ENCODE results near the gene SLC13A3.

SLC13A3 gene

DNA sequence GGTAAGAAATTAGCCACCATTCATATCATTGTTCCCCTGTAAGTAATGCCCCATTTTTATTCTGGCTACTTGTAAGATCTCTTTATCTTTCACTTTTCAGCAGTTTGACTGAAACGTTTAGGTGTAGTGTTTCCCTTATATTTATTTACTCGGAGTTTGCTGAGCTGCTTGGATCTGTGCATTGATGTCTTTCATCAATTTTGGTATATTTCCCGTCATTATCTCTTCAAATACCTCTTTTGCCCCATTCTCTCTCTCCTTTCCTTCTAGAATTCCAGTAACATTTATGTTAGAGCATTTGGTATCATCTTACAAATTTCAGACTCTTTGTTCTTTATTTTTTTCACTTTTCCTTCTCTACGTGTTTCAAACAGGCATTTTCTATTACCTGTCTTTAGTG, 9.2 kb upstream of the SLC13A3 start:
- in situ Hi-C loops (cut with HindIII; ENCODE audit: low pct_unique_long_range_greater_than_20kb, low sequenced_read_pairs): no loop called here

DNA sequence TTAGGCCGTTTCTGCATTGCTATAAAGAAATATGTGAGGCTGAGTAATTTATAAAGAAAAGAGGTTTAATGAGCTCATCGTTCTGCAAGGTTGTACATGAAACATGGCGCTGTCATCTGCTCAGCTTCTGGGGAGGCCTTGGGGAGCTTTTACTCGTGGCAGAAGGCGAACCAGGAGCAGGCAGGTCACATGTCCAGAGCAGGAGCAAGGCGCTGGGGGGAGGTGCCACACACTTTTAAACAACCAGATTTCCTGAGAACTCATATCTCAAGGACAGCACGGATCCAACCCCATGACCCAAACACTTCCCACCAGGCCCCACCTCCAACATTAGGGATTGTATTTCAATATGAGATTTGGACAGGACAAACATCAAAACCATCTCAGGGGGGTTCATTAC, 6.4 kb upstream of the SLC13A3 start:
- in situ Hi-C loops (cut with HindIII; ENCODE audit: low pct_unique_long_range_greater_than_20kb, low sequenced_read_pairs): no loop called here
- DNase-seq (ENCODE audit: low read depth in 1 of 2, low spot score in 1 of 2): no peak
- TF ChIP-seq JUND (IDR thresholded peaks at IDR 0.05; ENCODE audit: low read depth): no peak

More for the DNA sequence above, 9.2 kb upstream of the SLC13A3 start:
- no peak for DNase-seq (ENCODE audit: low read depth in 1 of 2, low spot score in 1 of 2)
- TF ChIP-seq JUND (IDR thresholded peaks at IDR 0.05; ENCODE audit: low read depth): no peak

DNA sequence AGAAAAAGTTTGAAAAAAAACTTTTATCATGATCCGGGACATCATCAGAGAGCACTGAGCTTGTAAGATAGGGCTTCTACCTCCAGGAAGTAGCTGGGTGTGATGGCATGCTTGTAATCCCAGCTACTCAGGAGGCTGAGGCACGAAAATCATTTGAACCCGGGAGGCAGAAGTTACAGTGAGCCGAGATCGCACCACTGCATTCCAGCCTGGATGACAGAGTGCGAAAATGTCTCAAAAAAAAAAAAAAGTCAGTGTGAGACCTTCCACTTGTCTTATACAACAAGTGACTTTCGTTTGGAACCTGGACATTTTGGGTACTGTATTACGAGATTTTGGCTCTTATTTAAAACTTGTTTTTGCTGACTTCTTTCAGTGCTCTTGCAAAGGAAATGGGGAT, 5.9 kb upstream of the SLC13A3 start:
- in situ Hi-C loops (cut with HindIII; ENCODE audit: low pct_unique_long_range_greater_than_20kb, low sequenced_read_pairs): no loop called here

DNA sequence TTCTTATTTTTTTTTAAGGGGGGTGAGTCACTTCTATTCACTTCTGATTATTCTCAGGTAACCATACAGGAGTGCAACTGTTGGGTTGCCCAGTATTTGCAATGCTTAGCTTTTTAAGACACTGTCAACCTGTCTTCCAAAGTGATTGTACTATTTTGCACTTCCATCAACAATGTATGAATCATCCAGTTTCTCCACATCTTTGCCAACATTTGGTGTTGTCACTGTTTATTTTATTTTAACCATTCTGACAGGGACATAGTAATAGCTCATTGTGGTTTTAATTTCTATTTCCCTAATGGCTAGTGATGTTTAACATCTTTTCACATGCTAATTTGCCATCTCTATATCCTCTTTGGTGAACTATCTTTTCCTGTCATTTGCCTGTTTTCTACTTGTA, 1.4 kb upstream of the SLC13A3 start:
- TF ChIP-seq JUND (IDR thresholded peaks at IDR 0.05; ENCODE audit: low read depth): no peak
- in situ Hi-C loops (cut with HindIII; ENCODE audit: low pct_unique_long_range_greater_than_20kb, low sequenced_read_pairs): no loop called here
- no peak for DNase-seq (ENCODE audit: low read depth in 1 of 2, low spot score in 1 of 2)

More for the DNA sequence above, 5.9 kb upstream of the SLC13A3 start:
- no peak for DNase-seq (ENCODE audit: low read depth in 1 of 2, low spot score in 1 of 2)
- no peak for TF ChIP-seq JUND (IDR thresholded peaks at IDR 0.05; ENCODE audit: low read depth)

DNA sequence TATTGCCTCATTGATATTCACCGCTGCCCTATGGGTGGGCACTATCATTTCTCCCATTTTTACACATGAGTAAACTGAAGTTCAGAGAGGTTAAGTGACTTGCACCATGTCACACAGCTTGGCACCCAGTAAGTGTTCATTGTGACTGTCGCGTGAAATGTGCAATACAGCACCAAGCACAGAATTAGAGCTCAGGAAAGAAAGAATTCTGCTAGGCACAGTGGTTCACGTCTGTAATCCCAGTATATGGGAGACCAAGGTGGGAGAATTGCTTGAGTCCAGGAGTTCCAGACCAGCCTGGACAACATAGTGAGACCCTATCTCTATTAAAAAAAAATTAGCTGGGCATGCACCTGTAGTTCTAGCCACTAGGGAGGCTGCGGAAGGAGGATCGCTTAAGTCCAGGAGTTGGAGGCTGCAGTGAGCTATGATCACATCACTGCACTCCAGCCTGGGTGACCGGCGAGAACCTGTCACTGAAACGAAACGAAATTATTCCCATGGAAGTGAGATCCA, 626 bp downstream of the SLC13A3 start:
- DNase-seq (ENCODE audit: low read depth in 1 of 2, low spot score in 1 of 2): no peak
- TF ChIP-seq JUND (IDR thresholded peaks at IDR 0.05; ENCODE audit: low read depth): no peak
- in situ Hi-C loops (cut with HindIII; ENCODE audit: low pct_unique_long_range_greater_than_20kb, low sequenced_read_pairs): no loop called here

DNA sequence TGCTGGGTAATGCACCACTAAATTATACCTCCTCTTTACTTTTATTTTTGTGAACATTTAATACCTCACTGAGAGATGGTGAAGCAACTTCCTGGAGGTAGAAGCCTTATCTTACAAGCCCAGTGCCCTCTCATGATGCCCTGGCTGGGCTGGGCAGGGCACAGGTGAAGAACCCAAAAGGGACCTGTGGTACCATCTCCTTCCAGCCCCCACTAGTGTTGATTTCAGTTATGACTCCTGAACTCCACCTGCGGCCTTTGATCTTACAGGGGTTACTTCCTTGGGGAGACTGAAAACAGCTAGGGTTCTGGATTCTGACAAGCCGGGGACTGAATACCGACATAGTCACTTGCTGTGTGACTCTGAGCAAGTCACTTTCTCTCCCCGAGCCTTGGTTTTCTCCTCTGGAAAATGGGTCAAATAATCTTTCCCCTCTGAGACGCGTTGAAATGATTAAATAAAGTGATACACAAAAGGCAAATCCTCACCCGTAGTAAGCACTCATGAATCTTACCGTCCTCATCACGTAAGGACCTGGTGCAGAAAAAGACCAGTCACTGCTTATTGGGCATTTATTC, 1.2 kb downstream of the SLC13A3 start:
- in situ Hi-C loops (cut with HindIII; ENCODE audit: low pct_unique_long_range_greater_than_20kb, low sequenced_read_pairs): no loop called here
- DNase-seq (ENCODE audit: low read depth in 1 of 2, low spot score in 1 of 2): no peak
- no peak for TF ChIP-seq JUND (IDR thresholded peaks at IDR 0.05; ENCODE audit: low read depth)

DNA sequence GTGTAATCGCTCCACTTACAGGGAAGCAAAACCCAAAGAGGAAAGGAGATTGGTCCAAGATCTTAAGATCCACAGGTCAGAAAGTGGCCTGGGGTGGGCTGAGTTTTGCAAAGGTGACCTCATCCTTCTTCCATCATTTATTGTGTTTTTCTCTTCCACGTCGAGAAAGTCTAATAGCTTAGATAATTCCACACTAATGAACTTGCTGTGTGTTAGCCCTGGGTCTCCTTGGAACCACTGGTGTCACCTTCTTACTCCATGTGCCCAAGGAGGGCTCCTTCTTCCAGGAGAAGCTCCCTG, 1.7 kb downstream of the SLC13A3 start:
- TF ChIP-seq JUND (IDR thresholded peaks at IDR 0.05; ENCODE audit: low read depth): no peak
- in situ Hi-C loops (cut with HindIII; ENCODE audit: low pct_unique_long_range_greater_than_20kb, low sequenced_read_pairs): no loop called here
- no peak for DNase-seq (ENCODE audit: low read depth in 1 of 2, low spot score in 1 of 2)

DNA sequence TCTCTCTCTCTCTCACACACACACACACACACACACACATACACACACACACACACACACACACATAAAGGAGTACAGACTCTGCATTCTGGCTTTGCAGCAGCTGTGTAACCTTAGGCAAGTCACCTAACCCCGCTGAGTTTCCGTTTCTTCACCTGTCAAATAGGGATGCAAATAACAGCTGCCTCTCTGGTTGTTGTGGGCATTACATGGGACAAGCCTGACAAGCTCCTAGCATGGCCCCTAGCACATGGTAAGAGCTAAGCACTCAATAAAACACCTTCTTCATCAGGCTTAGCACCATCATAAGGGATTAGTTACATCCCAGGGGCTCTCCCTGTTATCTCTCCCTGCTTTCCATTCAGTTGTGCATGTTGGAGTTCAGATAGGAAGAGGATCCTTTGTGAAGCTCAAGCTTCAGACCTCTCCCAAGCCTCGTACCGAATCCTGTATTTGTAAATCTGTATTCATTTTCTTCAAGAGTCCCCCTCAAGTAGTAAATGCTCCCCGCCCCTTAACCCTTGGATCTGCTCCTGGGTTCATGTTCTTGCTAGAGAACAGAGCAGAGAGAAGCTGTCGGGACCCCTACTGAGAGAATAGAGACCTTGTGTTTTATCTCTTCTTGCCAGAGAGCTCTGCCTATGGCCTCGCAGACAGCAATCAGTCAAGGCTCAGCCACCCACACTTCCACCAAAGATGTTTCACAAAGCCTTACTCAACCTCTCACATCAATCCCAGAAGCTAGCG, 2.2 kb downstream of the SLC13A3 start:
- TF ChIP-seq JUND (IDR thresholded peaks at IDR 0.05; ENCODE audit: low read depth): no peak
- in situ Hi-C loops (cut with HindIII; ENCODE audit: low pct_unique_long_range_greater_than_20kb, low sequenced_read_pairs): no loop called here
- peak; percentile 23 to 34 for DNase-seq (ENCODE audit: low read depth in 1 of 2, low spot score in 1 of 2)

DNA sequence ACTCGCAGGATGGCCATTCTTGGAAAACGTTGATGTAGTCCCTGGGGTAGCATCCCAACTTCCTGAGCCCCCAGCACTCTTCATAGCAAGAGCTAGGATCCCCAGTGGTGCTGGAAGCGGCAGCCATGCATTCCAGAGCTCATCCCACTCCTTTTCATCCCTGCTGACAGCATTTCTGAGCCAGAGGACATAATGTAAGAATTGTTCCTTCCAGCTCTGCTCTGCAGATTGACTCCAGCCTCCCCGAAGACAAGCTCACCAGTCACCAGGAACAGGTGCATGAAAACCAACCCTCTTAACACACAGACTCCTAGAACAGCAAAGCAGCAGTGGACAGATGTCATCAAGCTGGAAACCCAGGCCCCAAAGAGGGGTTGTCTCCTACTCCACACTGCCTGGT, 3.8 kb downstream of the SLC13A3 start:
- no peak for DNase-seq (ENCODE audit: low read depth in 1 of 2, low spot score in 1 of 2)
- in situ Hi-C loops (cut with HindIII; ENCODE audit: low pct_unique_long_range_greater_than_20kb, low sequenced_read_pairs): no loop called here
- no peak for TF ChIP-seq JUND (IDR thresholded peaks at IDR 0.05; ENCODE audit: low read depth)

DNA sequence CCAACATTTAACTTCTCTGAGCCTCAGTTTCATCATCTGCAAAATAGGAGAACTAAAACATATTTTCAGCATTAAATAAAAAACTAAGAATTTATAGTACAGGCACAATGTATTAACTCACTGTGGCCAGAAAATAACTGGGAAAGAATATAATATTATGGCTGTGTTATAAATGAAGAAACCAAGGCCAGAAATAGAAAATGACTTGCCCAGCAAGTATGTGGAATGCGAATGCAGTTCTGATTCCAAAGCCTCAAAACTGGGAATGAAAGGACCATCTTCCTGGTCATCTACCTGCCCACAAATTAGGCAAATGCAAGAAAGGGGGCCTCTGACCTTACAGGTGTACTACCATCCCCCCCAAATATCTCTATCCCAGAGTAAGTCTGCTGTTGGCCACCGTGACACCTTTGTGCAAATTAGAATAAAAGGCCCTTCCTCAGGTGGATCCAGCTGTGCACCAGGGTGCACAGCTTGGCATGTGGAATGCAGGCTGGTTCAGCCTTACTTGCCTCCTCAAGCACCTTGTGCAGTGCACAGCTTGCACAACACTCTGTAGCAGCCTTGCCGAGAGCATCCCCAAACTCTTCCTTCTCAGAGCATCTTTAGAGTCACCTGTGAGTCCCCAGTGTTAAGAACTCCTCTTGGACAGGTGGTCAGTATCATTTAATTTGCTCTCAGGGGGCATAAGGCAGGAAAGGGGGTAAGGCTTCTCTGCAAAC, 4.4 kb downstream of the SLC13A3 start:
- TF ChIP-seq JUND (IDR thresholded peaks at IDR 0.05; ENCODE audit: low read depth): no peak
- no peak for DNase-seq (ENCODE audit: low read depth in 1 of 2, low spot score in 1 of 2)
- in situ Hi-C loops (cut with HindIII; ENCODE audit: low pct_unique_long_range_greater_than_20kb, low sequenced_read_pairs): no loop called here

DNA sequence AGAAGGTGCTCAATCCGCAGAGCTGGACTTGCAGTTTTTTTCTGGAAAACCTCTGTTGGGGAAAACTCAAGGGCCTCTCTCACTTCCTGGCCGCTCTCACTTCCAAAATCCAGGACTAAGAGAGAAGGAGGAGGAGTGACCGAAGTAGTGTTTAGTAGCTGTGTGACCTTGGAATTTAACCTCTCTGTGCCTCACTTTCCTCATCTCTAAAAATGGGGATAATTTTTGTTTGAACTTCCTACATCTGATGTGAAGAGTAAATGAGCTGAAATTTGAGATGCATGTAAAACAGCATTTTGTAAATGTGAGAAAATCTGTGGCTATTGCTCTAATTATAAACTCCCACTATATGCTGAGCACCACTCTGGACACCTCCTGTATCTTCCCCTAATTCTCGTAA, 5.1 kb downstream of the SLC13A3 start:
- TF ChIP-seq JUND (IDR thresholded peaks at IDR 0.05; ENCODE audit: low read depth): no peak
- DNase-seq (ENCODE audit: low read depth in 1 of 2, low spot score in 1 of 2): no peak
- in situ Hi-C loops (cut with HindIII; ENCODE audit: low pct_unique_long_range_greater_than_20kb, low sequenced_read_pairs): no loop called here

DNA sequence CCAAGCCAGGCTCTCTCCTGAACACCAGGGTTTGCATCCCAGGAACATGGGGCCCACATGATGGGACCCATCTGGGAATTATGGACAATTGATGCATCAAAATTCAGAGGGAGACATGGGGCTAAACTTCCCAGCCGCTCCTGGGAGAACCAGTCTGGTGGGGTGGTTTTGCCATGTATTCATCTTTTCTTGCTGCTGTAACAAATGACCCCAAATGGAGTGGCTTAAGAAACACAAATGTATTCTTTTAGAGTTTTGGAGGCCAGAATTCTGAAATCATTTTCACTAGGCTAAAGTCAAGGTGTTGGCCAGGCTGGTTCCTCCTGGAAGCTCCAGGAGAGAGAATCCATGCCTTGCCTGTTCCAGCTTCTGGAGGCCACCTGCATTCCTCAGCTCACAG, 6.5 kb downstream of the SLC13A3 start:
- DNase-seq (ENCODE audit: low read depth in 1 of 2, low spot score in 1 of 2): no peak
- in situ Hi-C loops (cut with HindIII; ENCODE audit: low pct_unique_long_range_greater_than_20kb, low sequenced_read_pairs): no loop called here
- TF ChIP-seq JUND (IDR thresholded peaks at IDR 0.05; ENCODE audit: low read depth): no peak

DNA sequence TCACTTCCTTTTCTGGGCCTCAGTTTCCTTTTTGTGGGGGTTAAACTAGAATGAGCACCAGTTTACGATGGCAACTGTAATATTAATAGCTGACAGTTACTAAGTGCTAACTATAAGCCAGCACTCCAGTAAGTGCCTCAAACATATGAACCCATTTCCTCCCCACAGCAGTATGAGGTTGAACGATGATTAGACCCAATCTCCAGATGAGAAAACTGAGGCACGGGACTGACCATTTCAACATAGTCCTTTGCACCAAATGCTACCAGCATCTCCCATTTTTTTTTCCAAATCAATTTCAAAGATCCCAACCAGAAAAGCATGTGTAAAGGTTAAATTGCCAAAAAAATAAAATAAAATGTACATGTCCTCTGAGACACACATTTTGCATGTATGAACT, 7.1 kb downstream of the SLC13A3 start:
- no peak for TF ChIP-seq JUND (IDR thresholded peaks at IDR 0.05; ENCODE audit: low read depth)
- in situ Hi-C loops (cut with HindIII; ENCODE audit: low pct_unique_long_range_greater_than_20kb, low sequenced_read_pairs): no loop called here
- no peak for DNase-seq (ENCODE audit: low read depth in 1 of 2, low spot score in 1 of 2)
